Measurements from ENCODE around the gene LDB3.

Gene LDB3

DNA sequence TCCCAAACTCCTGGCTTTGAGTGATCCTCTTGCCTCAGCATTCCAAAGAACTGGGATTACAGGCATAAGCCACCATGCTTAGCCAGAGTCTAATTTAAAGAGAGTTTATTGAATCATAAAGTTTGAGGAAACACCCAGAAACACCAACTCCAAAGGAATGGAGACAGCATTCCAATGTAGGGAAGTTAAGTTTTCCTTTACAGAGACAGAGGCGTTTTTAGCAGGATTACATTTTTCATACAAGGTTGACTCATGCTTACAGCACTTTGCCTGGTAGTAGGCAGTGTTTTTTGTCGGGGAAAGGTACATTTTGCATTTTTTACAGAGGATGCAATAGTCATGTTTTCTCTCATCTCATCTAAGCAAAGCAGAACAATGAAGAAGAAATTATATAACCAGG is 32.9 kb upstream of the LDB3 start:
- H2AK5ac ChIP-seq (ENCODE audit: low read length) = no peak overlapping the region
- no peak overlapping the region for H3K9ac ChIP-seq (ENCODE audit: low read length)
- no peaks in the 10 kb centered on the region for H3K79me2 ChIP-seq (ENCODE audit: control insufficient read depth, insufficient read depth, low read length)
- H3K4me2 ChIP-seq (ENCODE audit: low read length) = no peak overlapping the region
- WGBS (ENCODE audit: extremely low coverage, insufficient coverage, low lambda C conversion rate) = no CpG with 5 or more reads among the region's 2 CpGs
- no peak overlapping the region for H3K4ac ChIP-seq (ENCODE audit: low read depth, low read length)
- no peak overlapping the region for H2BK15ac ChIP-seq (replicated peaks; ENCODE audit: low read depth)
- no peak for DNase-seq
- H3K4me1 ChIP-seq (ENCODE audit: control insufficient read depth, low read depth, low read length) = no peaks in the 10 kb centered on the region
- H3K4me3 ChIP-seq (ENCODE audit: low read length) = no peak overlapping the region
- no peak overlapping the region for H3K18ac ChIP-seq (ENCODE audit: low read length)
- no peaks in the 10 kb centered on the region for H3K79me1 ChIP-seq (ENCODE audit: low read length)
- no peak overlapping the region for H4K5ac ChIP-seq (ENCODE audit: low read length)
- no peak overlapping the region for H3K56ac ChIP-seq (ENCODE audit: low read length)
- no peak overlapping the region for H4K8ac ChIP-seq (ENCODE audit: low read depth, low read length)
- H3K27me3 ChIP-seq (ENCODE audit: insufficient read depth, low read length, poor library complexity) = no peaks in the 10 kb centered on the region
- no peak overlapping the region for H2BK5ac ChIP-seq (ENCODE audit: low read length)
- H3K27ac ChIP-seq (ENCODE audit: low read depth, low read length) = no peak overlapping the region
- H3K23ac ChIP-seq (ENCODE audit: low read length) = no peak overlapping the region
- H2BK120ac ChIP-seq (ENCODE audit: low read depth, low read length) = no peak overlapping the region
- H3K36me3 ChIP-seq (ENCODE audit: control insufficient read depth, insufficient read depth, low read length) = no peaks in the 10 kb centered on the region

DNA sequence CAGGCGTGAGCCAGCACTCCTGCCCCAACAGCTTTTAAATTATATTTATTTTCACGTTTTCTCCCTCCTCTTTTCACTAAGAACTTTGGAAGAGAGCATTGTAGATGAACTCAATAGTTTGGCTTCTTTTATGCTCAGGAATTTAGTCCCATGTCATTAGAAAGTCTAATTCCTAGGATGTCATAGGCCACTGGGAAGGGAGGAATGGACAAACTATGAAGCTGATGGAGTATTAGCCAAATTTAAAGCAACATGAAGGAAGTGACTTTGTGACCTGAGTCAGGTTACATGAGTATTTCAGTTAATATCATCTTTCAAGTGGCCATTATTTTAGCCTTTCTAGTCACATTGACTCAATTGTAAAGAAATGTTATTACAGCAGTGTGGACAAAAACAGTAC is 32.0 kb upstream of the LDB3 start:
- WGBS (ENCODE audit: extremely low coverage, insufficient coverage, low lambda C conversion rate) = no CpG with 5 or more reads among the region's 2 CpGs

DNA sequence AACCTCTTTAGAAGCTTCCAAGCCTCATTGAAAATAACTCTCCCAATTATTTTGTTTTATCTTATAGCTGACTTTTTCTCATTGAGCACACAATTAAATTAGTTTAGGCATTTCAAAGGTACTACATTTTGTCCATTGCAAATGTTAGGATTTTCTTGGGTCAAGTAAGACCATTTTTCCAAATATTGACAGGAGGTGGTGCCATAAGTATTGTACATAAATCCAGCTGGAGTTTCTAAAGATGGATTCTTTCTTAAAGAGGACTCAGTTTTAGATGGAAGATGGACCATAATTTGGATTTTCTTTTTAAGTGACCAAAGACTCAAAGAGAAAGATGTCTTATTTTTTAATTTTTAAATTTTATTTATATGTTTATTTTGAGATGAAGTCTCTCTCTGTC is 26.3 kb upstream of the LDB3 start:
- Histone ChIP-seq H2BK15ac (replicated peaks; ENCODE audit: low read depth) (no peak overlapping the region), H3K56ac (ENCODE audit: low read length) (no peak overlapping the region), H2BK120ac (ENCODE audit: low read depth, low read length) (no peak overlapping the region), H3K18ac (ENCODE audit: low read length) (no peak overlapping the region), H3K27me3 (ENCODE audit: insufficient read depth, low read length, poor library complexity) (no peaks in the 10 kb centered on the region), H3K4me3 (ENCODE audit: low read length) (no peak overlapping the region), H3K4me1 (ENCODE audit: control insufficient read depth, low read depth, low read length) (no peaks in the 10 kb centered on the region), H3K4me2 (ENCODE audit: low read length) (no peak overlapping the region), H2AK5ac (ENCODE audit: low read length) (no peak overlapping the region), H4K8ac (ENCODE audit: low read depth, low read length) (no peak overlapping the region), H3K4ac (ENCODE audit: low read depth, low read length) (no peak overlapping the region), H4K5ac (ENCODE audit: low read length) (no peak overlapping the region), H3K79me1 (ENCODE audit: low read length) (no peaks in the 10 kb centered on the region), H2BK5ac (ENCODE audit: low read length) (no peak overlapping the region), H3K23ac (ENCODE audit: low read length) (no peak overlapping the region), H3K36me3 (ENCODE audit: control insufficient read depth, insufficient read depth, low read length) (no peaks in the 10 kb centered on the region), H3K27ac (ENCODE audit: low read depth, low read length) (no peak overlapping the region), H3K9ac (ENCODE audit: low read length) (no peak overlapping the region), H3K79me2 (ENCODE audit: control insufficient read depth, insufficient read depth, low read length) (no peaks in the 10 kb centered on the region)
- DNase-seq = no peak

More for the DNA sequence above, 32.0 kb upstream of the LDB3 start:
- Histone ChIP-seq H3K79me1 (ENCODE audit: low read length) (no peaks in the 10 kb centered on the region), H3K79me2 (ENCODE audit: control insufficient read depth, insufficient read depth, low read length) (no peaks in the 10 kb centered on the region), H2BK5ac (ENCODE audit: low read length) (no peak overlapping the region), H3K4me3 (ENCODE audit: low read length) (no peak overlapping the region), H2BK15ac (replicated peaks; ENCODE audit: low read depth) (no peak overlapping the region), H3K27me3 (ENCODE audit: insufficient read depth, low read length, poor library complexity) (no peaks in the 10 kb centered on the region), H3K4me1 (ENCODE audit: control insufficient read depth, low read depth, low read length) (no peaks in the 10 kb centered on the region), H4K5ac (ENCODE audit: low read length) (no peak overlapping the region), H3K9ac (ENCODE audit: low read length) (no peak overlapping the region), H3K23ac (ENCODE audit: low read length) (no peak overlapping the region), H3K27ac (ENCODE audit: low read depth, low read length) (no peak overlapping the region), H3K4ac (ENCODE audit: low read depth, low read length) (no peak overlapping the region), H3K36me3 (ENCODE audit: control insufficient read depth, insufficient read depth, low read length) (no peaks in the 10 kb centered on the region), H2AK5ac (ENCODE audit: low read length) (no peak overlapping the region), H2BK120ac (ENCODE audit: low read depth, low read length) (no peak overlapping the region), H3K18ac (ENCODE audit: low read length) (no peak overlapping the region), H4K8ac (ENCODE audit: low read depth, low read length) (no peak overlapping the region), H3K4me2 (ENCODE audit: low read length) (no peak overlapping the region), H3K56ac (ENCODE audit: low read length) (no peak overlapping the region)
- no peak for DNase-seq

DNA sequence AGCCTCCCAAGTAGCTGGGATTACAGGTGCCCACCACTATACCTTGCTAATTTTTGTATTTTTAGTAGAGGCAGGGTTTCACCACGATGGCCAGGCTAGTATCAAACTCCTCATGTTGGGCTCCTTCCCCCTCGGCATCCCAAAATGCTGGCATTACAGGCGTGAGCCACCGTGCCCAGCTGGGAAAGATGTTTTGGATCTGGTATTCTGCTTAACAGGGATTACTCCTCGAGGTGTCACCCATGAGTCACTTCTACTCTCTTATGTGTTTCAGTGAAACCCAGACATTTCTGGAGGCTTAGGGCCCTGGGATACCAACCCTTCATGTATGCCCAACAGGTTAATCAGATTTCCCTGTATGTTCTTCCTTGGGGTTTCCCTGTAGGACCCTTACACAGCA is 25.8 kb upstream of the LDB3 start:
- no peaks in the 10 kb centered on the region for H3K36me3 ChIP-seq (ENCODE audit: control insufficient read depth, insufficient read depth, low read length)
- no peak overlapping the region for H2BK120ac ChIP-seq (ENCODE audit: low read depth, low read length)
- no peak overlapping the region for H2AK5ac ChIP-seq (ENCODE audit: low read length)
- H3K27ac ChIP-seq (ENCODE audit: low read depth, low read length) = no peak overlapping the region
- no peak overlapping the region for H4K5ac ChIP-seq (ENCODE audit: low read length)
- H3K4me1 ChIP-seq (ENCODE audit: control insufficient read depth, low read depth, low read length) = no peaks in the 10 kb centered on the region
- H3K23ac ChIP-seq (ENCODE audit: low read length) = no peak overlapping the region
- H4K8ac ChIP-seq (ENCODE audit: low read depth, low read length) = no peak overlapping the region
- H3K27me3 ChIP-seq (ENCODE audit: insufficient read depth, low read length, poor library complexity) = no peaks in the 10 kb centered on the region
- no peaks in the 10 kb centered on the region for H3K79me2 ChIP-seq (ENCODE audit: control insufficient read depth, insufficient read depth, low read length)
- no peak overlapping the region for H3K4me2 ChIP-seq (ENCODE audit: low read length)
- no peak overlapping the region for H3K4me3 ChIP-seq (ENCODE audit: low read length)
- no CpG with 5 or more reads among the region's 5 CpGs for WGBS (ENCODE audit: extremely low coverage, insufficient coverage, low lambda C conversion rate)
- H3K79me1 ChIP-seq (ENCODE audit: low read length) = no peaks in the 10 kb centered on the region
- H3K18ac ChIP-seq (ENCODE audit: low read length) = no peak overlapping the region
- no peak overlapping the region for H2BK5ac ChIP-seq (ENCODE audit: low read length)
- no peak overlapping the region for H3K9ac ChIP-seq (ENCODE audit: low read length)
- H2BK15ac ChIP-seq (replicated peaks; ENCODE audit: low read depth) = no peak overlapping the region
- H3K4ac ChIP-seq (ENCODE audit: low read depth, low read length) = no peak overlapping the region
- no peak for DNase-seq
- H3K56ac ChIP-seq (ENCODE audit: low read length) = no peak overlapping the region

DNA sequence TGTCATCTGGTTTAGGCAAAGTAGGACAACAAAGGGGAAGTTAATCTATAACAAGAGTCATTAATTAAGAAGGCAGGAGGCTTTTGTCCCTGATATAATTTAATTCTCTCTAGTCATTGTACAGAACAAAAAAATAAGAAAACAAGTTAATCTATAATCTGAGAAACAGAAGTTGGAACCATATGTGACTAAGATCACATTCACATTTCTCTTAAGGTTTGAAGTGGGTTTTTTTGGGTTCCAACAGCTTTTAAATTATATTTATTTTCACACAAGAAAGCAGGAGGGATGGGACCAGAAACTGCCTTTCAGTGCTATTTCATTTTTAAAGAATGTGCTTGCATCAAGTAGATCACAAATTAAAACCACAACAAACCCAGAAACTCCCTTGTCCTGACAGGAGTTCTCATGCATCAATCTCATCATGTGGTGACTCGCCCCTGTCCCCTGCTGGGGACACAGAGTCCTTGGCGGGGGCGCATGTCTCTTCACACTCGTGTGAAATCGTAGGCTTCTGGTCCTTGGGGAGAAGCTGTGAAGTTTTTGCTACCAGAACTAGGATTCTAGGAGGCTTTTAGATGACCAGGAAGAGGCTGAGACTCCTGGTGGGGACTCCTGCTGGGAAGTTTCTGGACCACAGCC is 24.0 kb upstream of the LDB3 start:
- Histone ChIP-seq H3K4me3 (ENCODE audit: low read length) (no peak overlapping the region), H2BK5ac (ENCODE audit: low read length) (no peak overlapping the region), H2BK120ac (ENCODE audit: low read depth, low read length) (no peak overlapping the region), H3K4me1 (ENCODE audit: control insufficient read depth, low read depth, low read length) (no peaks in the 10 kb centered on the region), H4K5ac (ENCODE audit: low read length) (no peak overlapping the region), H4K8ac (ENCODE audit: low read depth, low read length) (no peak overlapping the region), H3K79me1 (ENCODE audit: low read length) (no peaks in the 10 kb centered on the region), H3K4ac (ENCODE audit: low read depth, low read length) (no peak overlapping the region), H3K79me2 (ENCODE audit: control insufficient read depth, insufficient read depth, low read length) (no peaks in the 10 kb centered on the region), H3K27me3 (ENCODE audit: insufficient read depth, low read length, poor library complexity) (no peaks in the 10 kb centered on the region), H3K56ac (ENCODE audit: low read length) (no peak overlapping the region), H2AK5ac (ENCODE audit: low read length) (no peak overlapping the region), H3K9ac (ENCODE audit: low read length) (no peak overlapping the region), H3K36me3 (ENCODE audit: control insufficient read depth, insufficient read depth, low read length) (no peaks in the 10 kb centered on the region), H3K23ac (ENCODE audit: low read length) (no peak overlapping the region), H3K18ac (ENCODE audit: low read length) (no peak overlapping the region), H3K27ac (ENCODE audit: low read depth, low read length) (no peak overlapping the region), H3K4me2 (ENCODE audit: low read length) (no peak overlapping the region), H2BK15ac (replicated peaks; ENCODE audit: low read depth) (no peak overlapping the region)
- DNase-seq = peak; percentile 53
- WGBS (ENCODE audit: extremely low coverage, insufficient coverage, low lambda C conversion rate) = no CpG with 5 or more reads among the region's 5 CpGs

DNA sequence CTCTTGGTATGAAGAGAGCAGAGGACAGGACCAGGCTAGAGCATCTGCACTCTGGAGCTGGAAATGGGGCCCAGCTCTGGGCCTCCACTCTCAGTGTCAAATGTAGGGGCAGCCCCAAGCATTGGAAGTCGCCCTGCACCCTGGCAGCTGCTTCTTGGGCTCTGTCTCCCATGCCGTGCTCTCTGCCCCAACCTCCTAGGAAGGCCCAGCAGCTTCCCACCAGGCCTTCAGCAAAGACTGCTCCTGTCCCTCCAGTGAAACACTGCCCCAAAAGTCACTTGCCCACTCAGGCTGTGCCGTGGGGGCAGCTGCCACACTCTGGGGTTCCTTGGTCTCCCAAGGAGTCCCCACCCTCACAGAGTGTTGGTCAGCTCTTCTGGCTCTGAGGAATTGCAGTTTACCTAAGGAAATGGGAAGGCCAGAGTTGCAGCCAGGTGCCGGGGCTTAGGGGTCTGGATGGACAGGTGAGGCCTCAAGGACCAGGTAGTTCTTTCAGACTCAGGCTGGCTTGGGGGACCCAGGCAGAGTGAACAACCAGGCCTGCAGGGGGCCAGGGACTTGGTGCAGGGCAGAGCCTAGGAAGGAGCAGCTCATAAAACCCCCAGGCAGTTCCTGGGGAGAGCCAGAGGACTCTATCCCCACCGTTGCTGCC is 23.4 kb upstream of the LDB3 start:
- H3K18ac ChIP-seq (ENCODE audit: low read length) = no peak overlapping the region
- no peaks in the 10 kb centered on the region for H3K79me1 ChIP-seq (ENCODE audit: low read length)
- no peaks in the 10 kb centered on the region for H3K79me2 ChIP-seq (ENCODE audit: control insufficient read depth, insufficient read depth, low read length)
- no peaks in the 10 kb centered on the region for H3K4me1 ChIP-seq (ENCODE audit: control insufficient read depth, low read depth, low read length)
- DNase-seq = no peak
- no peak overlapping the region for H4K8ac ChIP-seq (ENCODE audit: low read depth, low read length)
- no peak overlapping the region for H3K56ac ChIP-seq (ENCODE audit: low read length)
- H3K27ac ChIP-seq (ENCODE audit: low read depth, low read length) = no peak overlapping the region
- no peak overlapping the region for H3K4ac ChIP-seq (ENCODE audit: low read depth, low read length)
- H2AK5ac ChIP-seq (ENCODE audit: low read length) = no peak overlapping the region
- no CpG with 5 or more reads among the region's 5 CpGs for WGBS (ENCODE audit: extremely low coverage, insufficient coverage, low lambda C conversion rate)
- no peaks in the 10 kb centered on the region for H3K27me3 ChIP-seq (ENCODE audit: insufficient read depth, low read length, poor library complexity)
- no peak overlapping the region for H3K9ac ChIP-seq (ENCODE audit: low read length)
- no peak overlapping the region for H4K5ac ChIP-seq (ENCODE audit: low read length)
- no peak overlapping the region for H2BK120ac ChIP-seq (ENCODE audit: low read depth, low read length)
- no peak overlapping the region for H2BK15ac ChIP-seq (replicated peaks; ENCODE audit: low read depth)
- H3K36me3 ChIP-seq (ENCODE audit: control insufficient read depth, insufficient read depth, low read length) = no peaks in the 10 kb centered on the region
- no peak overlapping the region for H3K4me2 ChIP-seq (ENCODE audit: low read length)
- H3K23ac ChIP-seq (ENCODE audit: low read length) = no peak overlapping the region
- H2BK5ac ChIP-seq (ENCODE audit: low read length) = no peak overlapping the region
- H3K4me3 ChIP-seq (ENCODE audit: low read length) = no peak overlapping the region
